IPS-NIHi7 (cell line): ENCODE data around the gene TMA7B.

Experiments
- DNase-seq: peaks from one replicate; pipeline ENCODE4 v3.0.0; 2012; ENCODE audit warnings: mixed read lengths; ENCODE audit errors: extremely low spot score

TMA7B gene

GRCh38 chr22:39952347-39952746, 7.8 kb upstream of the TMA7B start:
- DNase-seq, result no peak

DNA sequence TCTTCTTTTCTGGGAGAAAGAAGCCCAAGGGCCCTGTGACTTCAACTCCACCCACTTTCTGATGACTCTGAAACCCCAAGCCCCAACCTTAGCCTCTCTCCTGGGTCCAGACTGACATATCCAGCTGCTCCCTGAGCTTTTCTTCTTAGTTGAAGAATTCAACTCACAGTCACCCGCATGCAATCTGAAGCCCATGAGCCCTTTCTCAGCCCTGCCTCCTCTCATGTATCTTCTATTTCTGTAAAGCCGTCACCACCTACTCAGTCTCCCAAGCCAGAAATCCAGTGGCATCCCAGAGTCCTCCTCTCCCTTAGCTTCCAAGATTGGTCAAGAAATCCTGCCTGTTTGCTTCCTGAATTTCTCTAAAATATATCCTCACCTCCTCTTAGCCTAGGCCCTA, 7.1 kb upstream of the TMA7B start:
- no peak for DNase-seq

DNA sequence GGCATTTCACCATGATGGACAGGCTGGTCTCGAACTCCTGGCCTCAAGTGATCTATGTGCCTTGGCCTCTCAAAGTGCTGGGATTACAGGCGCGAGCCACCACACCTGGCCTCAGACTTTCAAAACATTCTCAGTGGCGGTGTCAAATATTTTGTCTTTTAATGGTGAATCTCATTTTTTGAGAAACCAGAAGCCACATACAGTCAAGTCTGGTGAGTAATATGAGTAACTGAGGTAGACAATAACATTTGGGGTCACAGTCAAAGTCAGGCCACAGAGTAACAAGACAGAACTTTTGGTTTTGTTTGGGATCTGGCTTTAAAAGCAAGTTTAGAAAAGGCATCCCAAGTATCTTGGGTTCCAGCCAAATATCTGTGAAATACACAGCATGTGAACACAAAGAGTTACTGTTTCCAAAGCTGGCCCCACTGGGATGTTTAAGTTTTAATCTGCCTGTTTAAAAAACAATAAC, 5.6 kb upstream of the TMA7B start:
- no peak for DNase-seq

- no peak for DNase-seq
Observed at GRCh38 chr22:39955675-39956074, 4.5 kb upstream of the TMA7B start.

GRCh38 chr22:39956932-39957664, 3.1 kb upstream of the TMA7B start:
- no peak for DNase-seq

- DNase-seq, result no peak
Observed at GRCh38 chr22:39958009-39958711, 2.0 kb upstream of the TMA7B start.

DNA sequence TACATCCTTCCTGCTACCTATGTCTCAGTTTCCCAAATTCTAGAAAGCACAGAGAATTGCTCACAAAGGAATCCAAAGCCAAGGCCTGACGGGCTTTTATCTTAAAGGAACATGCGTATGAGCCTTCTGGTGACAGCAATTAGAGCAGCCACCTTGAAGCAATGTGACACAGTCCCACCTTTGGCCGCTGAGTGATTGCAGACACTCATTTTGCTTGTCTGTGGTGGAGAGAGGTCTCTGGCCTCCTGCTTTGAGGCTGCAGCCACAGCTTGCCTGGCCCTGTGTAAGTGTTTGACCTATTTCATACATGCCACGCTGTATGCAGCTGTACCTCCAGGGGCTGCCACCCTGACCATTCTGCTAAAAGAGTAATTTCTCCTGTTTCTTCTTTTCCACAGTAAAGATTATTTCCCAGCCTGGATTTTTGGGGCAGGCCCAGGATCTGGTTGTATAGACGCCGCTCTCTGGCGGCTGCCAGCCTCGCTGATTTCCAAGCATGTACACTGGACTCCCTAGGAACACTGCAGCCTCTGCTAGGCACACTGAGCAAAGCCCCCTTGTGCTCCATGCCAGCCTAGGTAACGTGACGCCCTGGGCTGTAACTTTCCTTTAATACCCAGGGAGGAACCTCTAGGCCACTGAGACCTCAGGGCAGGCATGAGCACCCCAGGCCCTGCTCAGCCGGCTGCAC, 1.1 kb upstream of the TMA7B start:
- DNase-seq, result no peak

DNA sequence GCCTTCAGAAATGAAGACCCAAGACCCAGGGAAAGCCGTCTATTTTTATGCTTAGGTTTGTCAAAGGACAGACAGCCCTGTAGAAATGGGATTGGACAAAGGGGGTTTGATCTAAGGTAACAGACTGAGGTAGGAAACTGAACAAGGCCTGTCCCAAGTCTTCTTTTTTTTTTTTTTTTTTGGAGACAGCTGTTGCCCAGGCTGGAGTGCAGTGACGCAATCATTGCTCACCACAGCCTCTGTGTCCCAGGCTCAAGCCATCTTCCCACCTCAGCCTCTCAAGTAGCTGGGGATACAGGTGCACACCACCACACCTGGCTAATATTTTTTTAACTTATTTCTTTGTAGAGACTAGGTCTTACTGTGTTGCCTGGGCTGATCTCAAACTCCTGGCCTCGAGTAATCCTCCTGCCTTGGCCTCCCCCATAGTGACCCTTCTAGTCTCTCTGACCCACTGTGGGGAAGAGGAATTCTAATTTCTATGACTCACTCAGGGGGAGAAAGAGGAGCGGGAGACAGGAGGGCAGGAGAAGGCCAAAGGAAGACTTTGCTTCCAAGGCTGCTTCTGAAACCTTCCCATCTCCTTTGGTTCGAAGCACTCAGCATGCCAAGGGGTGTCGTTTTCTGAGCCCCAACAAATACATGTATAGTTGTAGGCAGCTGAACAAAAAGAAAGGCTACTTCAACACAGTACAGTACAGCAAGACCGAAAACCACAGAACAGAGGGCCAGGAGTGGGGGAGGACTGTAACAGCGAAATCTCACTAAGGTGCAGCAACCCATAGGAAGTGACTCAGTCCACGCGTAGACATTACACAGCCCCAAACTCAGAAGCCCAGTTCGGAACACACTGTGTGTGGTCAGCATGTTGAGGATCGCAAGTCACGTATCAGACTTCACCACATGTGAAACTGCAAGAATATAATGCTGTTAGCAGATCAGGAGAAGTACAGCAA, 872 bp downstream of the TMA7B start:
- DNase-seq, result no peak

- no peak for DNase-seq
Observed at GRCh38 chr22:39962071-39962470, 1.9 kb downstream of the TMA7B start.

DNA sequence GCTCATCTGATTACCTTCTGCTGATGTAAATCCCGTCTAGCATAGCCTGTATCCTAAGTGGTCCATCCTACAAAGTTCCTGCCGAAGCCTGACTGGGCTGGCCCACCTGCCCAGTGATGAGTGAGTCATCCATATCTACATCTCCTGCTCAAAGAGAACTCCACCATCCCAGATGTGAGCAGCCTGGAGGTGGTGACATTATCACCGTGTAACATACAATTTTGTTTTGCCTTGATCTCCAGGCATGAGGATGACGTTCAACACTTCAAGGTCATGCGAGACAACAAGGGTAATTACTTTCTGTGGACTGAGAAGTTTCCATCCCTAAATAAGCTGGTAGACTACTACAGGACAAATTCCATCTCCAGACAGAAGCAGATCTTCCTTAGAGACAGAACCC, 5.6 kb downstream of the TMA7B start:
- DNase-seq, result no peak

DNA sequence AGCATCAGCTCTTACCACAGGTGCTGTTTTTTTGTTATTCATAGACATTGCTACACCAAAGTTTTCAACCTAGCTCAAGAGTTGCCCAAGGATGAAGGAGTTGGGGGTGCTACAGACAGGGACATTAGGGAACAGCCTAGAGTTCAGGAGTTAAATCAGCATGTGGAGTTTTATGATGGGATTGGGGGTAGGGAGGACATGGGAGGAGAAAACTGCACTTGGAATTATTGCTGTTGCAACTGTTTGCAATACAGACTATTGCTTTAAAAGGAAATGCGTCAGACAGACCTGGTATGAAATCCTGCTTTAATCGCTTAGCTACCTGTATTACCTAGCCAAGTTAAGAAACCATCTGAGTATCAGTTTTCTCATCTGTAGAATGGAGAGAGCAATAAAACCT, 6.3 kb downstream of the TMA7B start:
- no peak for DNase-seq

DNA sequence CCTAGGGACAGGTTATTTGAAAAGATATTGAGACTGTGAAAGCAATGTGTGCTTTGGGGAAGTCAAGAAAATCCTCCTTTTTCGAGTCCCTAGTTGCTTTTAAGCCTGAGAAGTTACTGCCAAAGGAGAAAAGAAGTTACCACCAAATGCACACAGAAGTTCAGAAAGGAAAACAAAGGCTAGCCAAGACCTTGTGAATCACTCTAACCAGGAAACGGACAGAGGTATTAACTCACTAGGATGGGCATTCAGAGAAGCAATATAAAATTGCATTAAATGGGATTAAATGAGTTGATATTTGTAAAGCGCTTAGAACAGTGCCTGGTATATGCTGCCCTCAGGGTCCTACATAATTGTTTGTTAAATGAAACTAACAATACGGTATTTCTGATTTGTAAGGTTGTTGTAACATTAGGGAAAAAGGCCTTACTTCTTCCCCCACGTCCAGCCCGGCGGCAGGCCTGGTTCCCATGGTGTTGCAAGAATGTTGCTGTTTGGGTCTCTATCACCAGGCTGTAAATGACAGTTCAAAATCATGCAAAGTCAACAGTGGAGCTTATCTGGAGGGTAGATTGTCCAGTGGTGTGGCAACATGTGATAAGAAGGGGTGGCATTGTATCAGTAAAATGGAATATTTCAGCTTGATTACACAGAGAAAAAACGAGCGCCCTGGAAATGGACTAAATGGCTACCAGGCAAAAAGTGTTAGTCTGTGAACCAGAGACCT, 7.1 kb downstream of the TMA7B start:
- DNase-seq, result no peak

- no peak for DNase-seq
Observed at GRCh38 chr22:39967996-39968972, 8.1 kb downstream of the TMA7B start.

GRCh38 chr22:39970742-39971141, 10.5 kb downstream of the TMA7B start:
- DNase-seq, result no peak

- DNase-seq, result no peak
Observed at GRCh38 chr22:39972641-39973040, 12.4 kb downstream of the TMA7B start.

DNA sequence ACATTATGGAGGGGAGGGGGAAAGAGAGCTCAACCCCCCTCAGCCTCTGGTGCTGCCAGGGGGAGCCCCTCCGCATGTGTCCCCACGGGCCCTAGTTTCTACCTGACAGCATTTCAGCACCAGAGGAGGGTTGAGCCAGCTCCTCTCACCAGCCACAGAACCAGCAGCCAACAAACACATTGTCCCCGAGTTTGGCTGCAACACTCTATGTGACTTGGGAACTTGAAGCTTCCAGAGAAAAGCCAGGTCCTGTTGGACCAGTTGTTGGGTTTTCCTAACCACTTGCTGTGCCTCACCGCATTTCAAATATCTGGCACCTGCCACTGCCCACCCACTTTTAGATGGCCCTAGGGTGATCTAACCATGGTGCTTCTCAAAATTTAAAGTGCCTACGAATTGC, 13.5 kb downstream of the TMA7B start:
- no peak for DNase-seq

- DNase-seq, result no peak
Observed at GRCh38 chr22:39974065-39974464, 13.9 kb downstream of the TMA7B start.

DNA sequence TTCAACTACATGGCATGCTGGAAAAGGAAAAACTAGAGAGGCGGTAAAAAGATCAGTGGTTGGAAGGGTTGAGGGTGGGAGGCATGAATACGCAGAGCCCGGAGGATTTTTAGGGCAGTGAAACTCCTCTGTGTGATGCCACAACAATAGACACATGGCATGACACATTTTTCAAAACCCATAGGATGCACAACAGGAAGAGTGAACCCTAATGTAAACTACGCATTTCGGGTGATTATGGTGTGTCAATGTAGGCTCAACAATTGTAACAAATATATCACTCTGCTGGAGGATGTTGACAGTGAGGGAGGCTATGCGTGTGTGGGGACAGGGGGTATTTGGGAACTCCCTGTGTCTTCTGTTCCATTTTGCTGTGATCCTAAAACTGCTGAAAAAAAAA, 18.9 kb downstream of the TMA7B start:
- DNase-seq, result no peak

GRCh38 chr22:39979458-39979857, 19.3 kb downstream of the TMA7B start:
- DNase-seq, result no peak

- DNase-seq, result no peak
Observed at GRCh38 chr22:39980596-39980995, 20.4 kb downstream of the TMA7B start.
